GM19468 (cell line): ENCODE measurements around the gene SGO1.

Experiments
- ATAC-seq: cut with Tn5 transposase; IDR thresholded peaks from one replicate; pipeline ENCODE4 v1.9.1; 2021; ENCODE audit warnings: mild to moderate bottlenecking, moderate library complexity, moderate number of reproducible peaks; ENCODE audit not compliant: unreplicated experiment; ENCODE audit errors: extremely low read depth

The SGO1 gene

DNA sequence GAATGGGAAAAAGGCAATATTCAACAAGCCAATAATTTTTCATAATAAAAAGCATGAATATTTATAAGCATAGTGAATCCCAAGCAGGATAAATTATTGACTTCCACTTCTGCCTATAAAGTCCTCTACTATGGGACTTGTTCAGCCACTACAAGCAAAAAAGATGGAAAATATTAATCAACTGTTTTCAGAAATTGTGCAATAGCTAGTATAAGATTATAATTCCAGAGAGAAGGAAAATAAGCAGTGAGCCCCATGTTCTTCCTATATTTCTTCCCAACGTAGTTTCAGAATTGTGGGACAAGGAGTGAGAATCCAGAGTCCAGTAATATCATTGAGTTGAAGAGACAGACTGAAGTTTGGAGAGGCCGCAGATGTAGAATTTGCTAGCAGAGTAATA lies 24.3 kb downstream of the SGO1 start:
- no peak for ATAC-seq

DNA sequence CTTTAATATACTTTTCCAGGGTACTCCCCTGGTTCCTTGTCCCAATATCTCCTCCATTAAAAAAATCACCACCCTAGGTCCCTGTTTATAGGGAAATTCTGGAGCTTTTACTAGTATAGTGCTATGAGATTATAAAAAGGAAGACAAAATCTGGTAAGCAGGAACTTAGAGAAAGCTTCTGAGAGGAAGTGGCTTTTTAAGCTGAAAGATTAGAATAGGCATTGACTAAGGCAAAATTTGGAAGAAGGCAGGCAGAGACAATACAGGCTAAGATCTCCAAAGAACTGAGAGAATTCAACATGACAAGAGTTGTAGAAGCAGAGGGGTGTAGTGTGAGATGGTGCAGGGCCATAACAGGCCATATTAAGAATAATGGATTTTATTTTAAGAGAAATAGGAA lies 25.8 kb downstream of the SGO1 start:
- ATAC-seq, result no peak

DNA sequence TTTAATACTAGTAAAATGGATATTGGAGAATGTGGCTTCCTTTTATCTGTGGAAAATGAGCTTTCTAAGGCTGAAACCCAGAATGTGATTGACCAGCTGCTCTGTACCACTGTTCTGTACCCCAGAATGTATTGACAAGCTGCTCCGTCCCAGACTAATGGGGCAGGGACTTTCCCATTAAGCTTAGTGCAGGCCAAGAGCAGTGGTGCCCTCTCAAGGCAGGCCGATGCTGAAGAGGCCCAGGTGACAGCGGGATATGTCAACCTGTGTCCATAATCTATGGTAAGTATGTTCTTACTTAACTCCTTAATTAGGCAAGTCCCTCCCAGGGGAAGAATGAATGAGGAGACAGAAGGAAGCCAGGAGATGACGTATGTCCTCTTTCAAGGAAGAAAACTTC lies 31.1 kb downstream of the SGO1 start:
- no peak for ATAC-seq

DNA sequence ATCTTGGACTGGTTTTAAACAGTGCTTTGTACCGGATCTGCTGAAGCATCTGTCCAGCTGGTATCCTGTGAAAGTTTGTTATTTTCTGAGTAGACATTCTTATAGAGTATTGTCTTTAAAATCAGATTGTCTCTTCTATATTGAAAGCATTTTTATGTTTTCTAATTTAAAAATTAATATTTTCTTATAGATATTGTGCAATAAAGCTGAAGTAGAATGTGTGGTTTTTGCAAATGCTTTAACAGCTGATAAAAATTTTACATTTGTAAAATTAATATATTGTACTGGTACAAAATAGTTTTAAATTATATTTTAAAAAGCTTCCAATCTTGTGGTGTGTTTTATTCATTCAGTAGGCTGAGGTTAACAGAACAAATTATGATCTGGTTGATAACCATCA lies 31.9 kb downstream of the SGO1 start:
- no peak for ATAC-seq

DNA sequence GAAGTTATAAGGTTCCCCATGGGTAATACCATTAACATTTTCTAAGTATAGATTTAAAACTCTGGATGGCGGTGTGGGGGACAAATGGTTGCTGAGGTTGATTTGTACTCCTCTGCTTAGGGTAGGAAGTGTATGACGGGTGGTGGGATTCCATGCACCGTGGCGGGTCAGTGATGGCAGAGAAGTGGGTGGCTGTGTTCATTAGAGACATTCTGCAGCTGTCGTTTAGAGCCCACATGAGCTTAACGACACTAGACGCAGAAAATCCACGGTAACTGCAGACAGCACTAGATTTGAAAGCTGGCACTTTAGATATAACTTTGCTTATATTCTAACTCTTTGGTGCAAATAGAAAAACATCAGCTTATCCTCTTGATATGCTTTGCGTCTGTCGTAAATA lies 37.5 kb downstream of the SGO1 start:
- no peak for ATAC-seq

DNA sequence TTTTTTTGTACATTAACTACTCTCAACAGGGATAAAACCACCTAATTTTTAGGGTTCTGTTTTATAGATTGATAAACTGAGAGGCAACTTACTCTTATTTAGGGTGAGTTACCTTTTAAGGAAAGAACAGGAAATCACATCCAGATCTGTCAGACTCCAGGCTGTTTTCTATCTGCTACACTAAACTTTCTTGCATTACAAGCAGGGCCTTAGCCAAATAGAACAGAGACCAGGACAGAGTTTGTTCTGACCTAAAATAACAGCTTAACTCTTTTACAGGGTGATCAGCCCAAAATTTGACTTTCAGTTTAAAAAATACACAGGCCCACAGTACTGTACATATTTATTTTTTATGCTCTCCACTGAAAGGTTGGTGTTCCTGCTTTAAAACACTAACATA lies 38.6 kb downstream of the SGO1 start:
- ATAC-seq, result no peak

DNA sequence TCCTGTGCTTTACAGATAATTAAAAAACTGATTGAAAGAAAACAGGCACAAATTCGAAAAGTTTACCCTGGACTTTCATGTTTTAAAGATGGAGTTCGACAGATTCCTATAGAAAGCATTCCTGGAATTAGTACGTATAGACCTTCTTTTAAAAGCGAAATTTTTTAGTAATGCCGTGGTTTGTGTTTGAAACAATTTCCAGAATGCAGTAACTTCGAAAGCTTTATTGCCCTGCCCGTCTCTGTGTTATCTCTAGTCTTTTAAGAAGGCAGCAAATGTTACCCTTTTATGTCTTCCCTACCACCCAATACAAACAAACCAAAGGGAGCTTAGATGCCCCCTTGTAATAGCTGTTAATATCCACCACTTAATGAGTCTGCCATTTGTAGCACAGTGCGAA lies 39.7 kb downstream of the SGO1 start:
- ATAC-seq, result no peak

DNA sequence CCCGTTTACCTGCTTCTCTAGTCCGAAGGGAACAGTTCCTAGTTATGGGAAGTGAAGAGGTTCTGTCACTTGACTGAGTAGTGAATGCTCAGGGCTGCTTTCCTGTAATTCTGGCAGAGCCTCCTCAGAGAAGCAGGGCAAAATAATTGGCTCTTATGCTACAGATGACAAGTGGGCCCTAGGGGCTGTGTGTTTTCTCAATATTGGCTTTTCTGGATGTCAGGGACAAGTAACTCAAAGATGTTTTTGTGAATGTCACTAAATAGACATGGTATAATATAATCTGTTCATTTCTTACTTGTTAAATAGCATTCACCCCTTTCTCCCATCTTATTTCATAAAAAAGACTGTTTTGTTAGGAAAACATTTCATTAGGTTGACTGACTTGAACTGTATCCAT lies 40.1 kb downstream of the SGO1 start:
- no peak for ATAC-seq

DNA sequence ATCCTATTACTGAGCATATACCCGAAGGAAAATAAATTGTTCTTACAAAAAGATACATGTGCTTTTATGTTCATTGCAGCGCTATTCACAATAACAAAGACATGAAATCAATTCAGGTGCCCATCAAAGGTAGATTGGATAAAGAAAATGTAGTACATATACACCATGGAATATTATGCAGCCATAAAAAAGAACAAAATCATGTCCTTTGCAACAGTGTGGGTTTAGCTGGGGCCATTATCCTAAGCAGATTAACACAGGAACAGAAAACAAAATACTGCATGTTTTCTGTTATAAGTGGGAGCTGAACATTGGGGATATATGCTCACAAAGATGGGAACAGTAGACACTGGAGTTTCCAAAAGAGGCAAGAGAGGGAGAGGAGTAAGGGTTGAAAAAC lies 42.5 kb downstream of the SGO1 start:
- ATAC-seq, result no peak

DNA sequence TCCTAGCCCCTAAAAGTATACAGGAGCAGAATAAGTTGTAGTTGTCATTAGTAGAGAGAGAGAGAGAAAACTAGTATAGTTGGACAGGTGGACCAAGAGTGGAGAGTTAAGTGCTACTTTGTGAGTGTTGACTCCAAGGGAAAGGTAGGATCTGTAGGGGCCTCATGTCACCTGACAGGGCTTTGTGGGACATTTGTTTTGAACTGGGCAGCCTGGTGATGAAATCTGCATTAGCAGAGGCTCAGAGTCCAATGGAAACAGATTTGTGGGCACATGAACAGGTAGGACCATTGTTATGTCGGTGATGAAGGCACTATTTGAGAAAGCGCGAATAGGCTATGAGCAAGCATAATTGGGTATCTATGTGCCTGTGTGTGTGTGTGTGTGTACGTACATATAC lies 43.5 kb downstream of the SGO1 start:
- ATAC-seq, result no peak

DNA sequence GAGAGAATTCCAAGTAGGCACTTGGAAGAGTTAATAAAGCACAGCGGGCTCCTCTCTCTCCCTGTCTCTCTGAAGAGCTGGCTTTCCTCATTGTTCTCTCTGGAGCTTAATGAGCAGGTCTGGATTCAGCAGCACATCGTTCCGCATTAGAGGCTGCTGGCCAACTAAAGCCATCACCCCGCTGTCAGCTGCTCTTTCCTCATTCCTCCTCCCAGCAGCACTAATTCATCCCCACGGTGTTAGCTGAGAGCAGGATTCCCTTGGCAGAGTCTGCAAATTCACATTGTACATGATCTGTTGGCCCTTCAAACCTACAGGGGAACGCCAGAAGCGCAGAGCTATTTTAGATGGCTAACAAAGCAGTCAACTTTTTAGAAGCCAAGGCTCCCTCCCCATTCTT lies 44.2 kb downstream of the SGO1 start:
- no peak for ATAC-seq

DNA sequence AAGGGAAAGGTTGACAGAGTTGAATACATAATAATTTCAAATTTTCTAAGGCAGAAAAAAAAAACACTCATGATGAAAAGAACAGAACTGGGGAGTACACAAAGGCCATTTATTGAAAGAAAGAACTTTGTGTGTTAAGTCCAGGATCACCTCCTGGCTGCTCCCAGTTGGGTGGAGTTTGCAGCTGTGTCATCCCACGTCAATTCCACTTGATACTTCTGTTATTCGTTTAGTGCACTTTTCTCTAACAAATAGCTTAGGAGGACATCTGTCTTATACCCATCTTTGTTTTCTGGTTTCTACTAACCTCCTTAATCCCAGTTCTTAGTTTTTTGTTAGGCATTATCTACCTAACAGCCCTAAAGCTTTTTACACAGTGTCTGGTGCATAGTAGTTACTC lies 44.7 kb downstream of the SGO1 start:
- ATAC-seq, result no peak

DNA sequence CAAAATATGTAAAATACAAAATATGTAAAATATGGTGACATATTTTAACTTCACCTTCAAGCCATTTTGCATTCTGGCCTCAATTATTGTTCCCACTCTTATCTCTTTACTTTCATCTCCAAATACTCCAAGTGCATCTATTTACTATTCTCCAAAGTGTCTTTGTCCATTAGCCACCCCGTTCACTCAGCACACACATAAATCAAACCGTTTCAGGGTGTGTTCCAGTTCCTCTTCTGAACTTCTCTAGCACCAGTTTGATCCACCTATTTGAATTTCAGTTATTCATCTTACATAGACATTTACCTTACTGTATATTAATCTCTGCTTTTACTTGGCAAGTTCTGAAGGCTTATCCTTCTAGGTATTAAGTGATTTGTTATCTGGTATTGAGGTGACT lies 45.1 kb downstream of the SGO1 start:
- ATAC-seq, result no peak

DNA sequence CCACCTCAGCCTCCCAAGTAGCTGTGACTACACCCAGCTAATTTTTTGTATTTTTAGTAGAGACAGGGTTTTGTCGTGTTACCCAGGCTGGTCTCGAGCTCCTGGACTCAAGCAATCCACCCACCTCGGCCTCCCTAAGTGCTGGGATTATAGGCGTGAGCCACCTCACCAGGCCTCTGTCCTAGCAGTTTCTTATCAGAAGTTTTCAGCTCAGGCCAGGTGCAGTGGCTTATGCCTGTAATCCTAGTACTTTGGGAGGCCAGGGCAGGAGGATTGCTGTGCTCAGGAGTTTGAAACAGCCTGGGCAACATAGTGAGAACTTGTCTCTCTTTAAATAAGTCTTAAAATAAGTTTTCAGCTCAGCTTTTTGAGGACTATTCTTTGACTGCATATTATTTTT lies 48.4 kb downstream of the SGO1 start:
- no peak for ATAC-seq

DNA sequence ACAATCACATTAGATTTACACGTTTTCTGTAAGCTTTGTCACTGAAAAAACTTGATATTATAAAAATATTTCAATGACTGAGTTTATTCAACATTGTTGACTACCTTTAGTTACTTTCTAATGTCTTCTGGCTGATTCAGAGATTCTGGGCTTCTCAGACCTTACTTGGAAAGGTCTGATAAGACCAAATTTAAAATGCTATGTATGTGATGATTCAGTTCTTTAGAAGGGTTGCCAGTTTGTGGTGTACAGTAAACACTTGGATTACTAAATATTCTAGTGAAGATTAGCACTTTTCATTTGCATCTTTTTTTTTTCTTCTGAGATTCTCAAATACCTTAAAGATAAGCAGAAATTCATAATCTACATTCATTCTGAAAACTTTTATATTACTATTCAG lies 49.8 kb downstream of the SGO1 start:
- ATAC-seq, result no peak

DNA sequence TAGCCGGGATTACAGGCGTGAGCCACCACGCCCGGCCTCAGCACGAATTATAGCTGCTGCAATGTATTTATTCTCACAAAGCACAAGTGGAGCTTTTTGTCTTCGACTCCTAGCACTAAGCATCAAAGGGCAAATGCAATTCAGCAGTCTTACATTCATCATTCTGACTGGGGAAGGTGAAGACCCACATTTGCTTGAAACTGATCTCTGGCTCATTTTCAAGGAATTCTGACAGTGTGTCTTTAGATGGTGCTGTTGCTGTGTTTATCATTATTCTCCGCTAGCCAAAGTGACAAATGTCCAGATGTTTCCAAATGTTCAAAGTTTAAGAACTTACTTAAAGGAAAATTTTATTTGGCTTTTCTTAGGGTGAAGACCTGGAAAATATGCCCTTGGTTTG lies 55.9 kb downstream of the SGO1 start:
- ATAC-seq, result no peak

DNA sequence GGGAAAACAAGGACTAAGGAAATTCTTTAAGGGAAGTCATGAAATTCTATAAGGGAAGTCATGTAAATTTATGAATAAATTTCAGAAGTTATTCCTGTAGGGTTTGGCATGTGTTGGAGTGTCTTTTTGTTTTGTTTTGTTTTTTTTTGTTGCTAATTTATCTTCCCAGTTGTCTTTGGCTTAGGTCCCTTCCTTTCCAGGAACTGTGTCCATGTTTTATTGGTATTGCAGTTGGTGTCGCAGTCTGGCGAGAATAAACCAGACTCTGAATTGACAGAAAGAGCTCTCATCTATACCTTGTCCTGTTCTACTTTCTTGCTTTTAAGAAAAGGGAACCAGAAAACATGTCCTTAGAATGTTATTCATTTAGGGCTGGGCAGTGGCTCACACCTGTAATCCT lies 57.6 kb downstream of the SGO1 start:
- ATAC-seq, result no peak

DNA sequence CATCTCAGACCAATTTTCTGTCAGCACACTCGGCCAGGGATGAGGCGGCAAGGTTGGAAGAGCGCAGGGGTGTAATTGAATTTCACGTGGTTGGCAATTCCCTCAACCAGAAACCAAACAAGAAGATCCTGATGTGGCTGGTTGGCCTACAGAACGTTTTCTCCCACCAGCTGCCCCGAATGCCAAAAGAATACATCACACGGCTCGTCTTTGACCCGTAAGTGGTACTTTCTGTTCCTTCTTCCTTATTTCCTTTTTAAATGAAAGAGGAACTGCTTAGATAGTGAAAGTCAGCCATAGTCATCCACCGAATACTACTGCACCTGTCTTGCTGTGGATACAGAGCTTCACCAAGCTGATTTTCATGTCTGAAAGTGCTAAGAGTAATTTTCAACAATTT lies 60.1 kb downstream of the SGO1 start:
- peak; percentile 99 for ATAC-seq

DNA sequence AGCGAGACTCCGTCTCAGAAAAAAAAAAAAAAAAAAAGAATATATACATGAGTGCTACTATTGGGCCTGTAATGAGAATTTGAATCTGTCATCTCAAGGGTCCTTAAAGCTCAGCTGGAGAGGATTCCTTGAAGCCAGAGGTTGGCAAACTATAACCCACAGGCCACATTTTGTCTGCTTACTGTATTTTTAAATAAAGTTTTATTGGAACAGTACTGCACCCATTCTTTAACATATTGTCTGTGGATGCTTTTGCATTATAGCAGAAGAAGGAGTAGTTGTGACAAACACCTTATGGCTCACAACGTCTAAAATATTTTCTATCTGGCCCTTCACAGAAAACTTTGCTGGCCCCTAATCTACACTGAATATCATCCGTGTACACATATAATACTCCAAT lies 60.7 kb downstream of the SGO1 start:
- no peak for ATAC-seq

DNA sequence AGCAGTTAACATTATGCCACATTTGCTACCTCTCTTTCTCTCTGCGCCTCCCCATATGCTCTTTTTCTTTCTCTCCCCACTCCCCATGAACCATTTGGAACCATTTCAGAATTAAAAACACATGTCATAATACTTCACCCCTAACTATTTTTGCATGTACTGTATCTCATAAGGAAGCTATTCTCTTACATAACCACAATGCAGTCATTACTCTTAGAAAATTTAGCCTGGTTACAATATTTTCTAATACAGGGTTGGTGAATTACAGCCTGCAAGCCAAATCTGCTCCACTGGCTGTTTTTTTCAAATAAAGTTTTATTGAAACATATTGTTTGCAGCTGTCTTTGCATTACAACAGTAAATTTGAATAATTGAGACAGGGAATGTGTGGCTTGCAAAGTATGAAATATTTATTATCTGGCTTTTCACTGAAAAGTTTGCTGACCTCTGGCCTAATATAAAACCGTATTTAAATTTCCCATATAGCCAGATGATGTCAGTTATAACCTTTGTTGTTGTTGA lies 62.8 kb downstream of the SGO1 start:
- no peak for ATAC-seq

DNA sequence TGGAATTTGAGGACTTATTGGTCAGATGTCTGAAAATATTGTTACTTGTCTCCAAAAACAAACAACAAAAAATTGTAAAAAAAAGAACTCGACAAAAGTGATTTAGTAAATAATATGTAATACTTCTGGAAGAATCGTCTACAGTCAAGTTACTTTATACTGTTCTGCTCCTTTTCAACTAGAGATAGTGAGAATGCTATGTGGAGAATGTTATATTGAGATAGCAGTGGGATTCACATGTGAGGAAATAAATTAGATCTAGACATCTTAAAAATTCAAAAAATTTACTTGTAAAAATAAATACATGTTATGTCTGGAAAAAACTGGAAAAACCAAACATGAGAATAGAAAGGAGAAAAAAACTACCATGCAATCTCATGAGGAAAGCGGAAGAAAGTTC lies 64.9 kb downstream of the SGO1 start:
- ATAC-seq, result no peak
